Right atrium auricular region (tissue), 2 donors: ENCODE results near the gene RASAL3. TPM values are rescaled to one million over a fixed set of nuclear protein-coding genes. Genes with fewer than 3 reads are reported as not detected.

Source experiments
- DNase-seq: peaks from one replicate; pipeline ENCODE4 v3.0.0-alpha.2; 2019; ENCODE audit warnings: low spot score
- H3K27ac ChIP-seq, 2 donors: fragments of 200-600 bp; sonication (generic); 1 replicate in 1 of 2; 2 replicates in 1 of 2; pipeline ENCODE4 v1.5.1; 2016 to 2019
- H3K27me3 ChIP-seq, 2 donors: fragments of 200-600 bp; sonication (generic); one replicate each; pipeline versions ENCODE4 v1.5.1 to v1.6.0; 2017 to 2019
- H3K36me3 ChIP-seq: fragments of 200-600 bp; sonication (generic); one replicate; pipeline ENCODE4 v1.5.1; 2016
- H3K4me1 ChIP-seq, 2 donors: fragments of 200-600 bp; sonication (generic); one replicate each; pipeline versions ENCODE4 v1.5.1 to v1.6.0; 2017 to 2019
- H3K4me3 ChIP-seq, 2 donors: fragments of 200-600 bp; sonication (generic); 1 replicate in 1 of 2; 2 replicates in 1 of 2; pipeline ENCODE4 v1.5.1; 2017 to 2019; ENCODE audit warnings: mild to moderate bottlenecking in 1 of 2, moderate library complexity in 1 of 2
- H3K9me3 ChIP-seq, 2 donors: fragments of 200-600 bp; sonication (generic); one replicate each; pipeline ENCODE4 v1.5.1; 2019
- CTCF ChIP-seq, 2 donors: fragments of 200-600 bp; sonication (generic); IDR thresholded peaks; one replicate each; pipeline ENCODE4 v1.5.1; 2019; ENCODE audit warnings: antibody characterized with exemption in 2 of 2
- total RNA-seq, 2 donors: library from RNA; depleted of rRNA; stranded (reverse); fragments of >200 nt; gene quantifications; one replicate each; pipeline ENCODE4 v1.1.0, GENCODE V29; 2016

The RASAL3 gene
- total RNA-seq, 2 donors from 2014 or later, result 0.48 to 1.7 TPM

GRCh38 chr19:15436826-15437110 is 27.6 kb downstream of the RASAL3 start:
- no peak for DNase-seq
- no peak for TF ChIP-seq CTCF (IDR thresholded peaks at IDR 0.05)
- H3K27ac ChIP-seq, result no peak overlapping the region

GRCh38 chr19:15436012-15436825 is 28.1 kb downstream of the RASAL3 start:
- H3K4me1 ChIP-seq, result peaks cover 0 to 14% of the 10 kb centered on the region in 2 donors
- H3K9me3 ChIP-seq, result no peaks in the 10 kb centered on the region
- H3K36me3 ChIP-seq, result peaks cover 4% of the 10 kb centered on the region
- DNase-seq, result no peak
- H3K27ac ChIP-seq, result no peak overlapping the region
- no peak for TF ChIP-seq CTCF (IDR thresholded peaks at IDR 0.05)
- no peak overlapping the region for H3K4me3 ChIP-seq
- no peaks in the 10 kb centered on the region for H3K27me3 ChIP-seq

More at GRCh38 chr19:15436826-15437110, 27.6 kb downstream of the RASAL3 start:
- no peak overlapping the region for H3K4me3 ChIP-seq
- H3K9me3 ChIP-seq, result no peaks in the 10 kb centered on the region
- peaks cover 0 to 8% of the 10 kb centered on the region in 2 donors for H3K4me1 ChIP-seq
- peaks cover 4% of the 10 kb centered on the region for H3K36me3 ChIP-seq
- H3K27me3 ChIP-seq, result no peaks in the 10 kb centered on the region

GRCh38 chr19:15433519-15434069 is 30.8 kb downstream of the RASAL3 start:
- Histone ChIP-seq H3K4me3 (peak overlapping the region; percentile 70 to 89), H3K27me3 (no peaks in the 10 kb centered on the region), H3K27ac (peak overlapping the region; percentile 92 to 93), H3K36me3 (peaks cover 4% of the 10 kb centered on the region), H3K9me3 (no peaks in the 10 kb centered on the region), H3K4me1 (peaks cover 0 to 40% of the 10 kb centered on the region in 2 donors)
- TF ChIP-seq CTCF (IDR thresholded peaks at IDR 0.05), result no peak
- DNase-seq, result no peak

GRCh38 chr19:15432629-15433518 is 31.5 kb downstream of the RASAL3 start:
- TF ChIP-seq CTCF (IDR thresholded peaks at IDR 0.05), result no peak
- Histone ChIP-seq H3K27ac (peak overlapping the region; percentile 92 to 93), H3K36me3 (peaks cover 4% of the 10 kb centered on the region), H3K27me3 (no peaks in the 10 kb centered on the region), H3K4me3 (peak overlapping the region; percentile 70 to 89), H3K9me3 (no peaks in the 10 kb centered on the region), H3K4me1 (peaks cover 0 to 46% of the 10 kb centered on the region in 2 donors)
- peak; percentile 85 for DNase-seq

- Histone ChIP-seq H3K4me1 (peaks cover 0 to 46% of the 10 kb centered on the region in 2 donors), H3K9me3 (no peaks in the 10 kb centered on the region), H3K27me3 (no peaks in the 10 kb centered on the region), H3K27ac (peak overlapping the region in 1 of 2 donors; percentile 75), H3K36me3 (peaks cover 12% of the 10 kb centered on the region), H3K4me3 (peak overlapping the region; percentile 89 to 97)
- DNase-seq, result no peak
- TF ChIP-seq CTCF (IDR thresholded peaks at IDR 0.05), result no peak
Measured at GRCh38 chr19:15432018-15432494, 32.3 kb downstream of the RASAL3 start.
